NCI-H748 (cell line): ENCODE measurements around the gene ASB15.

Experiments used
- DNase-seq: peaks from one replicate; lab custom pipeline; 2025; ENCODE audit not compliant: unreplicated experiment; lab: John Stamatoyannopoulos, UW

Gene ASB15

GRCh38 chr7:123594813-123595241 lies 6.8 kb upstream of the ASB15 start:
- DNase-seq: peak; percentile 95

- no peak for DNase-seq
These were observed 3.0 kb upstream of the ASB15 start for GRCh38 chr7:123598657-123599056.

GRCh38 chr7:123599766-123600165 lies 1.9 kb upstream of the ASB15 start:
- no peak for DNase-seq

- DNase-seq: no peak
These were observed 745 bp upstream of the ASB15 start for GRCh38 chr7:123600876-123601275.

GRCh38 chr7:123602648-123603047 lies 1.0 kb downstream of the ASB15 start:
- no peak for DNase-seq

- DNase-seq: no peak
These were observed 3.1 kb downstream of the ASB15 start for GRCh38 chr7:123604739-123605138.

- no peak for DNase-seq
These were observed 5.9 kb downstream of the ASB15 start for GRCh38 chr7:123607423-123607975.

- DNase-seq: peak; percentile 10
These were observed 7.6 kb downstream of the ASB15 start for GRCh38 chr7:123608991-123609882.

GRCh38 chr7:123609883-123610239 lies 8.2 kb downstream of the ASB15 start:
- DNase-seq: no peak

- no peak for DNase-seq
These were observed 10.4 kb downstream of the ASB15 start for GRCh38 chr7:123612024-123612423.

- no peak for DNase-seq
These were observed 13.7 kb downstream of the ASB15 start for GRCh38 chr7:123615344-123615743.

GRCh38 chr7:123616223-123616622 lies 14.6 kb downstream of the ASB15 start:
- DNase-seq: no peak

- DNase-seq: peak; percentile 13
These were observed 20.1 kb downstream of the ASB15 start for GRCh38 chr7:123621707-123622106.

- peak; percentile 97 for DNase-seq
These were observed 21.2 kb downstream of the ASB15 start for GRCh38 chr7:123622660-123623386.

- DNase-seq: no peak
These were observed 23.0 kb downstream of the ASB15 start for GRCh38 chr7:123624527-123625183.

- DNase-seq: no peak
These were observed 23.6 kb downstream of the ASB15 start for GRCh38 chr7:123625254-123625653.

- DNase-seq: no peak
These were observed 26.2 kb downstream of the ASB15 start for GRCh38 chr7:123627851-123628250.

- DNase-seq: no peak
These were observed 27.2 kb downstream of the ASB15 start for GRCh38 chr7:123628829-123629228.

GRCh38 chr7:123629281-123629680 lies 27.7 kb downstream of the ASB15 start:
- no peak for DNase-seq

- no peak for DNase-seq
These were observed 31.2 kb downstream of the ASB15 start for GRCh38 chr7:123632808-123633207.

GRCh38 chr7:123633553-123633952 lies 31.9 kb downstream of the ASB15 start:
- DNase-seq: no peak
